ENCODE data around the gene CYP27A1.

Gene CYP27A1

GRCh38 chr2:218858671-218859555 is 77.0 kb downstream of the CYP27A1 start:
- DNase-seq (ENCODE audit: low spot score), result no peak
- FAIRE-seq, result no peak

GRCh38 chr2:218859556-218859987 is 77.6 kb downstream of the CYP27A1 start, which contains the start of gene WNT6:
Gene WNT6, plus strand, starts transcription at chr2:218859805. Its CDS starts 233 bp downstream, at chr2:218860038.
- DNase-seq (ENCODE audit: low spot score) (no peak), FAIRE-seq (no peak)

GRCh38 chr2:218859988-218860831 is 78.3 kb downstream of the CYP27A1 start:
- FAIRE-seq, result no peak
- no peak for DNase-seq (ENCODE audit: low spot score)

- FAIRE-seq (peak; percentile 71), DNase-seq (ENCODE audit: low spot score) (peak; percentile 55)
Measured at GRCh38 chr2:218860950-218861381, 79.0 kb downstream of the CYP27A1 start.

- DNase-seq (ENCODE audit: low spot score), result no peak
- no peak for FAIRE-seq
Measured at GRCh38 chr2:218861645-218862318, 79.8 kb downstream of the CYP27A1 start.

DNA sequence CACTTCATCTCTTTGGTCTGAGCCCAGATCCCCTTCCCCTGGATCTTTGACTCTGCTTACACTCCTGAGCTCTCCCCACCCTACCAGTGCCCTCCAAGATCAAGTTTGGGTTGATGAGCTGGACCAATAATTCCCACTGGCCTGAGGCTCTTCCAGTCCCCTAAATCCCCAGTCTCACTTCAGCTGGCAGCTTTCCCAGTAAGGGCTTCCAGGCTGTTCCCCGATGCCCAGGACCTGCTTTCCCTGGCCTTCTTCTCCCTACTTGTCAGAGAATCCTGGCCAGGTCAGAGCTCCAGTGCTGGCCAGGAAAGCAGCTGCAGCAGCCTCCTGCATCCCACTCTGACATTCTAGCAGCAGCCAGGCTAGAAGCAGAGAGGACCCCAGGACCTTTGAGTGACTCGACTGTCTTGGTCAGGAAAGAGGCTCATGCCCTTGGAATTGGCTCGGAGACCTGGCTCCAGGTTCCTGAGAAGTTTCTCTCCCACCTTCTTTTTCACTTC is 81.1 kb downstream of the CYP27A1 start:
- FAIRE-seq, result no peak

More for the DNA sequence above, 81.1 kb downstream of the CYP27A1 start:
- DNase-seq (ENCODE audit: low spot score), result no peak
